Suprapubic skin (tissue), 4 donors: ENCODE data around the gene TAMM41. TPM values are rescaled to one million over a fixed set of nuclear protein-coding genes. Genes with fewer than 3 reads are reported as not detected.
"Not testable (repeated sequence)": the region's sequence is repeated elsewhere in the genome, so short reads cannot be mapped to it uniquely, and the experiment has no call there.

ENCODE experiments used
- DNase-seq, 2 donors: peaks; one replicate each; pipeline ENCODE4 v3.0.0-alpha.2; 2019; ENCODE audit warnings: low spot score in 2 of 2
- H3K27ac ChIP-seq: fragments of 200-600 bp; sonication (generic); one replicate; pipeline ENCODE4 v1.5.1; 2019
- H3K27me3 ChIP-seq: fragments of 200-600 bp; sonication (generic); one replicate; pipeline ENCODE4 v1.5.1; 2019
- H3K36me3 ChIP-seq: fragments of 200-600 bp; sonication (generic); one replicate; pipeline ENCODE4 v1.5.1; 2019
- H3K4me1 ChIP-seq: fragments of 200-600 bp; sonication (generic); one replicate; pipeline ENCODE4 v1.5.1; 2019
- H3K4me3 ChIP-seq: fragments of 200-600 bp; sonication (generic); one replicate; pipeline ENCODE4 v1.5.1; 2019; ENCODE audit warnings: mild to moderate bottlenecking
- H3K9me3 ChIP-seq: fragments of 200-600 bp; sonication (generic); one replicate; pipeline ENCODE4 v1.5.1; 2019
- CTCF ChIP-seq, 2 donors: fragments of 200-600 bp in 1 of 2; fragments of 450-650 bp in 1 of 2; sonication (generic) in 1 of 2; IDR thresholded peaks; one replicate each; pipeline ENCODE4 v1.5.1; 2016 to 2019; ENCODE audit warnings: antibody characterized with exemption in 2 of 2, mild to moderate bottlenecking in 1 of 2, moderate library complexity in 1 of 2
- EP300 ChIP-seq: sonication (generic); formaldehyde crosslinking; IDR thresholded peaks from one replicate; pipeline ENCODE4 v1.6.1; 2017; ENCODE audit warnings: antibody characterized with exemption
- POLR2A ChIP-seq, 2 donors: fragments of 450-650 bp; IDR thresholded peaks; one replicate each; pipeline ENCODE4 v1.6.1; 2017; ENCODE audit warnings: antibody characterized with exemption in 2 of 2, mild to moderate bottlenecking in 2 of 2, moderate library complexity in 2 of 2
- POLR2AphosphoS5 ChIP-seq, 3 donors: sonication (generic); formaldehyde crosslinking; IDR thresholded peaks; one replicate each; pipeline ENCODE4 v1.6.1; 2017; ENCODE audit warnings: antibody characterized with exemption in 3 of 3
- WGBS: methylation state at CpG from one replicate; pipeline ENCODE4 v1.1.5; 2018; 5-methylcytosine and 5-hydroxymethylcytosine counted together
- total RNA-seq, 4 donors: library from RNA; depleted of rRNA; stranded (reverse); fragments of >200 nt; gene quantifications; one replicate each; pipeline ENCODE4 v1.1.0, GENCODE V29; 2016

TAMM41 gene, protein sequence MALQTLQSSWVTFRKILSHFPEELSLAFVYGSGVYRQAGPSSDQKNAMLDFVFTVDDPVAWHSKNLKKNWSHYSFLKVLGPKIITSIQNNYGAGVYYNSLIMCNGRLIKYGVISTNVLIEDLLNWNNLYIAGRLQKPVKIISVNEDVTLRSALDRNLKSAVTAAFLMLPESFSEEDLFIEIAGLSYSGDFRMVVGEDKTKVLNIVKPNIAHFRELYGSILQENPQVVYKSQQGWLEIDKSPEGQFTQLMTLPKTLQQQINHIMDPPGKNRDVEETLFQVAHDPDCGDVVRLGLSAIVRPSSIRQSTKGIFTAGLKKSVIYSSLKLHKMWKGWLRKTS
- 10 to 100 TPM in 2 of 4 donors, 1 to 10 TPM in 2; 9.2 to 36.6 (median 15.1) TPM for total RNA-seq

DNA sequence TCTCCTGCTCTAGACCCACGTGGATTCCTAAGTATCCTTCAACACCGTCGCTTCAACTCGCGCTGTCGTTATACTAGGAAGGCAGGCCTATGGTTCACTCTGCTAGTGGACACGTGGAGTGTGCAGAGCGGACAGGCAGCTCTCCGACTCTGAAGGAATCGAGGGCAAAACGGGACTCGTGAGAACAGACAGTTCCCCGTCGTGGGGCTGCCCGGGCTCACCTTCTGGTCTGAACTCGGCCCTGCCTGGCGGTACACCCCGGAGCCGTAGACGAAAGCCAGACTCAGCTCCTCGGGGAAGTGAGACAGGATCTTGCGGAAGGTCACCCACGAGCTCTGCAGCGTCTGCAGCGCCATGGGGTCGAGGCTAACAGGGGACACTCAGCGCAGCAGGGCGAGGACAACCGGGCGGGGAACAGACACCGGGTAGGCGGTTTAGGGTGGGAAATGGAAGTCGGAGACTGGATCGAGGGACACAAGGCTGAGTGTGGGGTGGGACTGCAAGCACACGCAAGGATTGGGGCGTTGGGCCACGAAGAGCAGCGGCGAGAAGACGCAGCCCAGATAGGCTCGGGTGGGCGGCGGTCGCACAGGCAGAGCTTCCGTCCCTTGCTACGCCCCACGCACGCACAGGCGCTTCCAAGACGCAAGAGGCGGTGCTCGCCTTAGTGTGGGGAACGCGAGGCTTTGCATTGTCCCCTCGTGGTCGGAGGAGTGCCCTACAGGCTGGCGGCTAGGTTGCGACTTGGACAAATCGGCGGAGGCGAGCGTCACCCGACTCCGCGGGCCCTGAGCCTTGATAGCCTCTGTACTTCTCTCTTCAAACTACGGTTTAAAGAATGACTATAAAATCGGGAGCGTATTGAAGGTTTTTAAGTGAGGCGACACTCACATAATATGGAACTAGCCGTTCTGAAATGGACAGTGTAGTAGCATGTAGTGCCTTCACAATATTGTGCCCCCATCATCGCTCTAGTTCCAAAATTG, at the start of gene TAMM41:
TSS of gene TAMM41 (minus strand) at position 605 of the 986 bp plus-strand sequence. CDS start at position 356, 249 bp downstream.
- H3K36me3 ChIP-seq = peaks cover 23% of the 10 kb centered on the region
- H3K27ac ChIP-seq = peak within 1 kb of the TSS; percentile 94
- H3K9me3 ChIP-seq = no peaks in the 10 kb centered on the region
- peak; percentile 93 to 95 for DNase-seq
- peaks cover 32% of the 10 kb centered on the region for H3K4me1 ChIP-seq
- H3K4me3 ChIP-seq = peak within 1 kb of the TSS; percentile 90
- peak; percentile 28 to 88 (median 55) for TF ChIP-seq POLR2AphosphoS5 (IDR thresholded peaks at IDR 0.05)
- TF ChIP-seq EP300 = no peak
- peak; percentile 69 to 87 for TF ChIP-seq CTCF (IDR thresholded peaks at IDR 0.05)
- peak in 1 of 2 donors; percentile 46 for TF ChIP-seq POLR2A (IDR thresholded peaks at IDR 0.05)
- WGBS = 2% methylated on average over 60 of the region's 71 CpGs
- H3K27me3 ChIP-seq = no peaks in the 10 kb centered on the region

DNA sequence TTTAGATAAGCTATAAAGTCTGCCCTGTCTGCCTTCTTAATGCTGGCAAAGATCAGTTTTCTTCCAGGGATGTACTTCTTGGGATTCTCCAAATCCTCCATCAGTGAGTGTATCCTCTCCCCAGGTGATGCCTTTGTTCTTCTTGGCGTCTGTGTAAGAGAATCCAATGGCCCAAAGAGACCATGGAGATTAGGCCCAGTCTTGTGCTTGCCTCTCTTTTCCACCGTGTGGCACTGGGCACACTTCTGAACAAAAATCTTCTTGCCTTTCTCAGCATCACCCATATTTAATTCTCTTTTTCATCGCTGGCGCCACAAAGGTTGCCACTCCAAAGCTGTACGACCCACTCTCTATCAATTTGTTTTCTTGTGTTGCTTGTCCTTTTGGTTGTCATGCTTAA, 32.2 kb upstream of the TAMM41 start:
- Histone ChIP-seq H3K4me3 (no peak overlapping the region), H3K36me3 (no peaks in the 10 kb centered on the region), H3K4me1 (no peaks in the 10 kb centered on the region), H3K27ac (no peak overlapping the region), H3K27me3 (no peaks in the 10 kb centered on the region), H3K9me3 (no peaks in the 10 kb centered on the region)
- DNase-seq = no peak
- 79% methylated on average over 5 of the region's 5 CpGs for WGBS
- TF ChIP-seq POLR2AphosphoS5 (IDR thresholded peaks at IDR 0.05) = no peak
- no peak for TF ChIP-seq EP300
- TF ChIP-seq POLR2A (IDR thresholded peaks at IDR 0.05) = no peak
- TF ChIP-seq CTCF (IDR thresholded peaks at IDR 0.05) = no peak

DNA sequence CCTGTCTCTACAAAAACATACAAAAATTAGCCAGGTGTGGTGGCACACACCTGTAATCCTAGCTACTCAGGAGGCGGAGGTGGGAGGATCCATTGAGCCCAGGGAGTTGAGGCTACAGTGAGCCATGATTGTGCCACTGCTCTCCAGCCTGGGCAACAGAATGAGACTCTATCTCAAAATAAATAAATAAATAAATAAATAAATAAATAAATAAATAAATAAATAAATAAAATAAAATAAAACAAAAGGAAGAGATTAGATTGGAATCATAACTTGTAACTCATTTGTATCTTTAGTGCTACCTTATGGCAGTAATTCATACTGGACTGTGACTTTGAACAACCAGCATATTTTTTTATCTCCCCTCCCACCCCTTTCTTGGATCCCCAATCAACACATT, 28.0 kb upstream of the TAMM41 start:
- 84% methylated on average over 1 of the region's 1 CpG for WGBS
- H3K27me3 ChIP-seq = not testable (repeated sequence)

GRCh38 chr3:11863739-11864138, 17.1 kb upstream of the TAMM41 start:
- 89% methylated on average over 1 of the region's 1 CpG for WGBS
- not testable (repeated sequence) for H3K9me3 ChIP-seq, H3K27ac ChIP-seq, H3K36me3 ChIP-seq, H3K4me1 ChIP-seq, DNase-seq, H3K4me3 ChIP-seq, H3K27me3 ChIP-seq

More for the DNA sequence above, 28.0 kb upstream of the TAMM41 start:
- not testable (repeated sequence) for DNase-seq, H3K4me1 ChIP-seq, H3K9me3 ChIP-seq, H3K27ac ChIP-seq, H3K36me3 ChIP-seq, H3K4me3 ChIP-seq

DNA sequence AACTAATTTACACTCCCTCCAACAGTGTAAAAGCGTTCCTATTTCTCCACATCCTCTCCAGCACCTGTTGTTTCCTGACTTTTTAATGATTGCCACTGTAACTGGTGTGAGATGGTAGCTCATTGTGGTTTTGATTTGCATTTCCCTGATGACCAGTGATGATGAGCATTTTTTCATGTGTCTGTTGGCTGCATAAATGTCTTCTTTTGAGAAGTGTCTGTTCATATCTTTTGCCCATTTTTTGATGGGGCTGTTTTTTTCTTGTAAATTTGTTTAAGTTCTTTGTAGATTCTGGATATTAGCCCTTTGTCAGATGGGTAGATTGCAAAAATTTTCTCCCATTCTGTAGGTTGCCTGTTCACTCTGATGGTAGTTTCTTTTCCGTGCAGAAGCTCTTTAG, 15.9 kb upstream of the TAMM41 start:
- DNase-seq, H3K36me3 ChIP-seq, H3K4me1 ChIP-seq, H3K9me3 ChIP-seq, H3K27ac ChIP-seq, H3K27me3 ChIP-seq, H3K4me3 ChIP-seq: not testable (repeated sequence)
- 87% methylated on average over 2 of the region's 2 CpGs for WGBS

DNA sequence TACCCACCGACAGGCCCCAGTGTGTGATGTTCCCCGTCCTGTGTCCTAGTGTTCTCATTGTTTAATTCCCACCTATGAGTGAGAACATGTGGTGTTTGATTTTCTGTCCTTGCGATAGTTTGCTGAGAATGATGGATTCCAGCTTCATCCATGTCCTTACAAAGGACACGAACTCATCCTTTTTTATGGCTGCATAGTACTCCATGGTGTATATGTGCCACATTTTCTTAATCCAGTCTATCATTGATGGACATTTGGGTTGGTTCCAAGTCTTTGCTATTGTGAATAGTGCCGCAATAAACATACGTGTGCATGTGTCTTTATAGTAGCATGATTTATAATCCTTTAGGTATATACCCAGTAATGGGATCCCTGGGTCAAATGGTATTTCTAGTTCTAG, 15.5 kb upstream of the TAMM41 start:
- H3K27me3 ChIP-seq = not testable (repeated sequence)
- 96% methylated on average over 6 of the region's 6 CpGs for WGBS

DNA sequence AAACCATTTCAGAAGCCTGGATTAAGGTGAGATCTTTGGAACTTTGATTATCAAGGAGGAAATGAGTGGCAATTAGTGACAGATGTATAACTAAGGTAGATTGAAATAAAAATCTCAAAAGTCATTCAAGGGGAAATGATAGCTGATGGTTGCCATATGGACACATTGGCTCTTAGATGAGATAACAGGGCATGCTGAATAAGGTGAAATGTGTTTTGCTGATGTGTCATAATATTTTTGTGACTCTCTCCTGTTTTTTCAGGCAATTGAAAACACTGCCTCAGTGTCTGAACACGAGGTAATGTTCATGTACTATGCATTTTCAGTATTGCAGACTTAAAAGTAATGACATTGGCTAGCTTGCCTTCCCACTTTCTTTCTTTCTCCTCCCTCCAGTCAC, 13.5 kb upstream of the TAMM41 start:
- H3K36me3 ChIP-seq, DNase-seq: not testable (repeated sequence)
- 31% methylated on average over 1 of the region's 1 CpG for WGBS

More for the DNA sequence above, 15.5 kb upstream of the TAMM41 start:
- H3K9me3 ChIP-seq, DNase-seq, H3K4me1 ChIP-seq, H3K27ac ChIP-seq, H3K36me3 ChIP-seq, H3K4me3 ChIP-seq: not testable (repeated sequence)

More for the DNA sequence above, 13.5 kb upstream of the TAMM41 start:
- H3K27me3 ChIP-seq, H3K27ac ChIP-seq, H3K9me3 ChIP-seq, H3K4me1 ChIP-seq, H3K4me3 ChIP-seq: not testable (repeated sequence)
